IPS-18c (cell line): Measurements from ENCODE around the gene ZCCHC2.

Experiments
- H3K4me3 ChIP-seq: 2 replicates; pipeline ENCODE4 v1.7.0; 2013; ENCODE audit warnings: low read depth, mild to moderate bottlenecking, low read length, moderate library complexity; ENCODE audit not compliant: insufficient read depth
- H3K9me3 ChIP-seq: one replicate; pipeline ENCODE4 v1.6.1; 2013; ENCODE audit warnings: mild to moderate bottlenecking, low read length, moderate library complexity; ENCODE audit not compliant: control insufficient read depth, insufficient read depth

ZCCHC2 gene

DNA sequence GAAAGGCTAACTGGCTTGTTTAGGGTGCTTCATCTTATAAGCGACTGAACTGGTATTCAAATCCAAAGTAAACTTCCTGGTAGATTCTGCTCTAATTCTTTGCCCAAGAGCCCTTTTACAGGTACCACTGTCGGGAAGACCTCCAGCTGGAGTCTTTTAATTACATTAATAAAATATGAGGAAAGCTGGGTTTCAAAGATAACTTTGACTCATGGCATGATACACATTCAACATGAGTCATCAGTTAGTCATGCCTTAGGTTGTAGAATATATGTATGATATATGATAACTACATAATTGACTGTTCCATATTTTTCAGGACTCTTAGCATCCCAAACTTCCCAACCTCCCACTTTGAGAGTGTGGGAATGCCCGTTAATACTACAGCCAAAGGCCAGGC, 32.3 kb downstream of the ZCCHC2 start:
- Histone ChIP-seq H3K9me3 (no peaks in the 10 kb centered on the region), H3K4me3 (no peak overlapping the region)

DNA sequence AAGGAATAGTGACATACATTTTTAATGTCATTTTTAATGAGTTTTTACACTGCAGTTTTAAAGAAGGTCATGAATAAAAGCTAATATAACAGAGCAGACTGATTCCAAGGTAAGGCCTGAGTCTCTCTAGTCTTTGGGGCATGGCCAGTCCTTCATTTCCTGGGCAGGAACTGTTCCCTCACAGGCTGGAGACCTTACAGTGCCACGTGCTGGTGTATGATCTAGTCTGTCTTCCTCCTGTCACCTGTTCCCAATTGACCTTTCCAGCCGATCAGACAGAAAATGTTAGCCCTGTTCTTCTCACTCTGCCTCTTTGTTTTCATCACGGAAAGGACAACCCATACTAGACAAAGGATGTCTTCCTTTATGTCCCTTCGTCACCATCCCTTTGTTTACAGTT, 33.6 kb downstream of the ZCCHC2 start:
- no peak overlapping the region for H3K4me3 ChIP-seq
- H3K9me3 ChIP-seq = no peaks in the 10 kb centered on the region

DNA sequence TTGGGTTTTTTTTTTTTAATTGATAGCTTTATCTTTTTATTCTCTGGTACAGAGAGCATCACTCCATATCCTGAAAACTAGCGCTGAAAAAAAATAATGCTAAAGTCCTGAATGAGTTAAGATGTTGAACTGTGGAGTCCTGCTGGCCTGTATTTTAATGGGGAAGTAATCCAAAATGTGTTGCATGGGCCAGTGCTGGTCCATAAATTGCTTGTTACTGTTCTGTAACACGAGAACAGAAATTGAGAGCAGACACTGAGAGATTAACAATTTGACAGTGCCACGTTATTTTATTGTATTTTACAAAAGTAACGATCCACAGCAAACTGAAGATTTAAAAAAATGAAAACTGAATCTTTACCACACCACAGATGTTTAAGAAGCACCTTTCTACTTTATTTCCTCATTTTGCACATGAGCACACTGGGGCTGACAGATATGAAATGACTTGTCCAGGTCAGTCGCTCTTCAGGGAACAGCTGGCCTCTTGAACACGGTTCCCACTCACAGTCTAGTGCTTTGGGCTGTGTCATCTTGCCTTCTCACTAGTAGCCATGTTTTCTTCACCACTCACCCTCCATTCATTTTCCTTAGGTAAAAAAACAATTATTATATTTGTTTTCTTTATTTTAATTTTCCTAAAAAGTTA, 35.3 kb downstream of the ZCCHC2 start:
- Histone ChIP-seq H3K9me3 (no peaks in the 10 kb centered on the region), H3K4me3 (no peak overlapping the region)

DNA sequence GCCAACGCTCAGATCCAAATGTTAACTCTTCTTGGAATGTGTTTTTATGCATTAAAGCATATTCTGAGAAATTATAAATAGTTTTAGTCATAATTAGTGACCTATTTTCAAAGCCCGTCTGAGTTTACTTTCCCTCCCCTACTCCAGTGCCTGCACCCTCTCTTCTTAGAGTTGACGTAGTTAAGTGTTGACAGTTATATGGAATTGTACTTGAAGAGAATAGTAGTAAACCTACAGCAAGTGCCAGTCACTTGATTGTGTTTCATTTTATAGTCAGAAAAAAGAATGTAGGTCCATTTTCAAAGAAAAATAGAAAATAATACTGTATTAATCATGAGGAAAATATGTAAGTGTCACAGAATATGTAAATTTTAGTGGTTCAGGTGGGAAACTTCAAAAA, 41.2 kb downstream of the ZCCHC2 start:
- no peaks in the 10 kb centered on the region for H3K9me3 ChIP-seq

DNA sequence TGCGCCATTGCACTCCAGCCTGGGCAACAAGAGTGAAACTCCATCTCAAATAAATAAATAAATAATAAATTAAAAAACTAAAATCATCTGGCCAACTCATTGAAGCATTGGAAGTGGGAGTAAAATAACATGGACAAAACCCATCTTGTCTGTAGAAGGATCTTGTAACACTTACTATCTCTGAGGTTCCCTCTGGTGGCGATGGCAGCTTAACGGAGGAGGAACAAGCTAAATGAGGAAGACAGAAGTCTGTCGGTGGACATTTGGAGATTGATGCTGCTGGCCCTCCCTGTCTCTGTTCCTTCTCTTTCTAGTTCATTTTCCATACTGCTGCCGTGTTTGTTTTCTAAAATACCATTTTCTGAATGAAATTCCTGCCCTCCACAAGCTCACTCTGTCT, 43.4 kb downstream of the ZCCHC2 start:
- H3K9me3 ChIP-seq = no peaks in the 10 kb centered on the region
- H3K4me3 ChIP-seq = no peak overlapping the region

More for the DNA sequence above, 41.2 kb downstream of the ZCCHC2 start:
- no peak overlapping the region for H3K4me3 ChIP-seq

DNA sequence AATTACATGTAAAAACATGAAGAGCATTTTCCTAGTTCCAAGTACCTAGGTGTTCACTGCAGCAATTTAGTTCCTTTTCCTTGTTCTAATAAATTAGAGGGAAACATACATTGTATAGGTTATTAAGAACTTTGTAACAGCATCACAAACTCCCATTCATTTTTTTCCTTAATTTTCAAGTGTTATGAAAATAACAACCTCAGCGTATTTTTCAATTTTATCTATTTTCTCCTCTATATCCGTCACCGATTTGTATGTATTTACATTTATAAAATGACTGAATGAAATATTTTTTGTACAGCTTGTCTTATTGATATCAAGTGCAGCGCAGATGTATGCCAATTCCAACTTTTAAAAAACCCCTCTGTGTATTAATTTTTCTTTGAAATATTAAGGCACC, 44.0 kb downstream of the ZCCHC2 start:
- Histone ChIP-seq H3K4me3 (no peak overlapping the region), H3K9me3 (no peaks in the 10 kb centered on the region)

DNA sequence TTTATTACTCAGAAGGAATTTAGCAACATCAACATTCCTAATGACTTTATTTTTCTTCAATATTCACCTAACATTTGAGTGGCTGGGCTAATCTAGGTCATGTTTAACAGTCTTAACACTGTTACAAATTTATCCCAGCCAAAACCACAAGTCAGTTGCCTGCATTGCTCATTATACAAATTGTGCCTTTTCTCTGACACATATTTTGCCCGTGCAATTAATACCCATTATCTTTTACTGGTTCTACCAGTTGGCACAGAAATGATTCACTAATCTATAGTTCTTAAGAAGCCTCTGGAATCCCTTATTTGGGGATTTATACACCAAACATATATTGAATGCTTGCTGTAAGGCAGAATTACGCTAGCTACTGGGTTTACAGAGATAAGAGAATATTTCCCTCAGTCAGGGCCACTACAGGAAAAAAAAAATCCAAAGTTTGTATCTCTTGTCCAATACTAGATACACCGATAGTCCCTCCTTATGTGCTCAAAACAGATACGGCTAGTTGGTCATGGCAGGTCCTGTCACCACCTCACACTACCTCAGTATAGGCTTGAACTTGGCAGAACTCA, 46.3 kb downstream of the ZCCHC2 start:
- no peaks in the 10 kb centered on the region for H3K9me3 ChIP-seq
- H3K4me3 ChIP-seq = no peak overlapping the region

DNA sequence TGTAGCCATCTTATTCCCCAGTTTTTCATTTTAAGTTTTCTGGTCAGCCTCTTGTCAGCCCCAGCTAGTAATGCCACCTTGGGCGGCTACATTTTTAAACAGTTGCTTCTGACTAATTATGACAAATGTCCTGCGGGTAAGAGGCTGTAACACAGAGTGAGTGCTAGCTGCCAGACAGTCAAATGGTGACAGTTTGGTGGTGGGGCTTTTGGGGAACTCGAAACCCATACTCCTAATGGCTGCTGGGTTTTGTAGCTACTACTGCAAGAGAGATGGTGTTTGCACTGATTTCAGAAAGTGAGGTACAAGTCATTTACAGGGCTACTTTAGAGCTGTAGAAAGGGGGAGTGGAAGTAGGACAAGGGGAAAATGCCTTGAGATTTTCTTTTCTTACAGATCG, 48.2 kb downstream of the ZCCHC2 start:
- Histone ChIP-seq H3K9me3 (no peaks in the 10 kb centered on the region), H3K4me3 (no peak overlapping the region)

DNA sequence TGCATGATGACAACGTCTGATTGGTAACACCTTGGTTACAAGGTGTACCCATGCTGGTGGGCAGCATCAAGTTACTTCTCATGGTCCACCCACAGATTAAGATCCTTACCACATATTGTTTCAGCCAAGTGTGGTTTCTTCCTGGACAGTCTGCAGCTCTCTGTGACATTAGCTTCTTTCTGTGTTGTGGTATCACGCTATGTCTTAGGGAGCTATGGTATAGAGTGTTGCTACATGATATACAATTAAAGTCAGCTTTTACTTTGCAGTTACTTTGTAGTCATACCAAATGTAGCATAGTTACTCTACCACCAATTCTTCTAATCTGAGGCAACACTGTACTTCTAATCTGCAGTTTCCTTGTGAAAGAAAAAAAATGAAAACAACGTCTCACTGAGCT, 48.8 kb downstream of the ZCCHC2 start:
- H3K9me3 ChIP-seq = no peaks in the 10 kb centered on the region
- no peak overlapping the region for H3K4me3 ChIP-seq

DNA sequence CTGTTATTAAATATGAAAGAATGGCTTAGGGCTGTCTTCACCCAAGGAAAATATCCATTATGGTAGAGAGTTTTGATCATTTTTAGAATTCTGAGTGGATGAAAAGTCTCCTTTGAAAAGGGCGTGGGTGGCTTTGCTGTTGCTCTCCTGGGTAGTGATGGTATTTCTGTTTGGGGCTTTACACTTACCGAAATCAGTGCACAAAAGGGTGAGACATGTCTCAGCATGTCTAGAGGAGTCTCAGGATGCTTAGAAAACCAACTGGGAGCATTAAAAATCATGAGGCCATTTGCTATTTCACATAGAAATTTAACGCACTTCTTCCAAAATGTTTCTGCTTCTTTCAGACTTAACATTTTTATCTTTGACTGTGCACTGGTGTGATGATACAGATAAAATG, 49.6 kb downstream of the ZCCHC2 start:
- Histone ChIP-seq H3K9me3 (no peaks in the 10 kb centered on the region), H3K4me3 (no peak overlapping the region)

DNA sequence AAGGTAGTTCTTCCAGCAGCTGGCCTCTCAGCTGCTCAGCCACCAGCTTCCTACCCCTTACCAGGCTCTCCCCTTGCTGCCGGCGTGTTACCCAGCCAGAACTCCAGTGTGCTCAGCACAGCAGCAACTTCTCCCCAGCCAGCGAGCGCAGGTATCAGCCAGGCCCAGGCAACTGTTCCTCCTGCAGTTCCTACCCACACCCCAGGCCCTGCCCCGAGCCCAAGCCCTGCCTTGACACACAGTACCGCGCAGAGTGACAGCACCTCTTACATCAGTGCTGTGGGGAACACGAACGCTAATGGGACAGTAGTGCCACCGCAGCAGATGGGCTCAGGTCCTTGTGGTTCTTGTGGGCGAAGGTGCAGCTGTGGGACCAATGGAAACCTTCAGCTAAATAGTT, 52.0 kb downstream of the ZCCHC2 start:
- H3K4me3 ChIP-seq = no peak overlapping the region
- no peaks in the 10 kb centered on the region for H3K9me3 ChIP-seq

DNA sequence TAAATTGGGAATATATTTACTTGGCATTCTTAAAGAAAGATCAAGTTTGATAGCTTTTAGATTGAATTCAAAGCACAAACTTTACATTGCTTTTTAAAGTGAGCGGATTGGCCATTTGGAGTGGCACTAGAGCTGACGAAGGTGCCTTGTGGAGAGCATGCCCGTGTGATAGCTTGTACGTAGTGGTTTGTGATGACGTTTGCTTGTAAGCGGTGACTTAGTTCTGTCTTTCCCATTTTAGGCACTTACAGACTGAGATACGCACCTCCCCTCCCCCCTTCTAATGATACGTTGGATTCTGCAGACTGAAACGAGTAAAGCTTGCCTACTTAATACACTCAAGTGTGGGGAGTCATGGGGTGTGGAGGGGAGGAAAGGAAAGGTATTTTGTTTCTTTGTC, 53.4 kb downstream of the ZCCHC2 start:
- no peaks in the 10 kb centered on the region for H3K9me3 ChIP-seq
- no peak overlapping the region for H3K4me3 ChIP-seq

DNA sequence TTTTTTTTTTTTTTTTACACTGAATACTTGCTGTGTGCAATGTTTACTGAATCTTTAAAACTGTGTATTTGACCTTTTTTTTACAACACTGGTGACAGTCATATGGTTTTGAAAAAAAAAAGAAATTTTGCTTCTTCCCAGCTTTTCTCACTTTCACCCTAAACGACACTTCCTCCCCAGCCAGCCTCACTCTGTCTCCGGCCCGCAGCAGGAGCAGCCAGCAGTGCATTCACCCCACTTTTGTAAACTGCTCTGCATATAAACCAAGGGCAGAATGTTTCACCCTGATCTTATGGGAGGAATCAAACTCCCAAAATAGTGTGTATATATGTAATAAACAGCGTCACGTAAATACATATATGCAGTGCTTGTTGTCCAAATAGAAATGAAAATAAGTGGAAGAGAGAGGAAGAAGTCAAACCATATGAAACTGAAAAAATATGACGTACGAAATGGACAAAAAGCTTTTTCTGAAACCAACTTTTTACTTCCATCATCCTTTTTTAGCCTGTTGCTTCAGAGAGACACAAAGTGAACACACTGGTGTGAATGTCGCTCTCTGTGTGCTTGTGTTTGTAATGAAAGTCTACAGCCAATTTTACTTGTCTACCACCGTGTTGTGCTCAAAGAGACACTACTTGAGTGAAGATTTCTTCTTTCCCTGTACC, 54.2 kb downstream of the ZCCHC2 start:
- no peak overlapping the region for H3K4me3 ChIP-seq

DNA sequence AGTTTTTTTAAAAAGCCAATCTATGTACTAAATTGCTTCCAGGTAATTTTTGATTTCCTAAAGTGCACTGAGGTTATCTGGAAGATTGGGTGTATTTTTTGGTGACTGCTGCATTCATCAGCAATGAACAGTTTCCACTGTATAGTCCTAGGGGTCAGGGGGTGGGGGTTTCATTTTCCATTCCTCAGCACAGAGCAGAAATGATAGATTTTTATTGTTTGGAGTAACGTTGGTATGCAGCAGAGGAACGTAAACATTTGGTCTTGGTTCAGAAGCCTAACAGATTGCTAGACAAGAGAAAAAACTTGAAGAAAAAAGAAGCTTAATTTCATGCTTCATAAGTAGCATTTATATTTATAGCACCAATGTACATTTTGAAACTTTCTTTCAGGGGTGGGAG, 54.9 kb downstream of the ZCCHC2 start:
- H3K9me3 ChIP-seq = no peaks in the 10 kb centered on the region
- H3K4me3 ChIP-seq = no peak overlapping the region

More for the DNA sequence above, 54.2 kb downstream of the ZCCHC2 start:
- no peaks in the 10 kb centered on the region for H3K9me3 ChIP-seq

DNA sequence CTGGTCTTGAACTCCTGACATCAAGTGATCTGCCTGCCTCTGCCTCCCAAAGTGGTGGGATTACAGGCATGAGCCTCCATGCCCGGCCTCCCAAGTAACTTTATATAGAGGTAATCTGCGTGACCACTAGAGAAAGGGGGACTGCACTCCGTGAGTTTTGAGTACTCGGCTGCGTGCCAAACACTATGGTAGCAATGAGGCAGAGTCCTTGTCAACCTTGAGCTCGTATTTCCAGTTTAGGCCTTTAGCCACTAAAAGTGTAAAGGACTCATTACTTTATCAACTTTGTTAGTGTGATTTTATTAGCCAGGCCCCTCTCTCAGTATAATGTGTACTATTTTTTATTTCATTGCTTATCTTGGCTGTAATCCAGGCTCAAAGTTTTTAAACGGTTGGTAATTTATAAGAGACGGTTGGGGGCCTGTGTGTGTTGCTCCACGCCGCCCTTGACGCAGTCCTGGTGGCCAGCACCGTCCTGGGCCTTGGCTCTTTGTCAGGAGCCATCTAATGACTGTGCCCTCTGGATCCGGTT, 56.2 kb downstream of the ZCCHC2 start:
- Histone ChIP-seq H3K9me3 (no peaks in the 10 kb centered on the region), H3K4me3 (no peak overlapping the region)

DNA sequence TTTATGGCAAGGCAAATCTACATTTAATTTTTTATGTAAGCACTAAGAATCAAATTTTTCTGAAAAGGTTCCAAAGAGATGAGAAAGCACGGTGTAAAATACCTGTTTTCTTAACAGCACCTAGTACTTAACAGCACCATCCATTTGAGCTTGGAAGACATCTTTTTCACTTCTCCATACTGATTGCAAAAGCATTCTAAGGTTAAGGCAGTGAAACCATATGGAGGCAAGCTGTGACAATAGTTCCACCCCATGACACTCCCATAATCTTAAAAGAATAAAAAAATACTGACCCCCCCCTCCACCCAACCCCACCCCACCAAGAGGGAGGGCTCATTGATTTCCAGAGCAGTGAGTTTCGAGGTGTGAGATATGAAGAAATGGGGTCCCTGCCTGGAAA, 60.6 kb downstream of the ZCCHC2 start:
- Histone ChIP-seq H3K9me3 (no peaks in the 10 kb centered on the region), H3K4me3 (no peak overlapping the region)

DNA sequence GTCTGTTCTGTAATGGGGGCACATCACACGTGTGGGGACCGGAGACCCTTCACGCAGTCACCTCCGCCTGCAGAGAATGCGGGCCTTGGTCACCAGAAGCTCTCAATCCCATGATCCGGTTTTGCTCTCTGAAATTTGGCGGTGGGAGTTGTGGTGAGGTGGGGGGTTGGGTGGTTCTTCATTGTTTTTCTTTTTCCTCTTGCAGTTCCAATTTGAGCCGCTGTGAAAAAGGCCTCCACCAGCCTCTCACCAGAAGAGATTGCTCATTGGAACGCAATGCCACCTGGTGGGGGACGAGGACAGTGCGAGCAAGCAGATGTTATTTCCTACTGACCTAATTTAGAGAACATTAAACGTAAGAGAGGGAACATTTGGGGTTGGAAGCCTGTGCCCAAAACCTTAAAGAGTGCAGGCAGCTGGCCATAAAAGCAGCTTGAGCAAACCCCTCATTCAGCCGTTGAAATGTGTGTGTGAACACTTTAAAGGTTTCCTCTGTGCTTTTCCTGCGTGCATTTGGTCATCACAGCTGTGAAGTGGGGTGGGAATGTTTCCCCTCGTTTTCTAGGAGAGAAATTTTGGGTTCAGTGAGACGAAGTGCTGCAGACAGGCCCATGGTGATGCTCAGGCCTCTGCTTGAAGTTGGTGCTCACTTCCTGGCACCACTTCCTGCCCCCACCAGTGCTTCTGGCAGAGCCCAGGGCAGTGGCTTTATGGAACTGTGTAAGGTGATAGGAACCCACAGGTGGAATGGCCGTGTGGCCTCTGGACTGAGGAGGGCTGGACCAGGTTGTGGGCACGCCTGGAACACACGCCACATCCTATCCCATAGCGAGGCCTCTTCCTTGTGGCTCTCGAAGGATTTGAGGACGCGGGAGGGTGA, 61.7 kb downstream of the ZCCHC2 start:
- Histone ChIP-seq H3K9me3 (no peaks in the 10 kb centered on the region), H3K4me3 (no peak overlapping the region)
